OCI-LY1 (cell line): ENCODE measurements around the gene MTX2.

Experiments
- H2AFZ ChIP-seq: fragments of 200-600 bp; sonication (generic), shearing (Covaris generic); 2 replicates; pipeline ENCODE4 v1.6.0; 2014; ENCODE audit warnings: antibody characterized with exemption, mild to moderate bottlenecking, low read length
- H3F3A ChIP-seq: fragments of 200-600 bp; sonication (generic), shearing (Covaris generic); 2 replicates; pipeline ENCODE4 v1.6.0; 2014; ENCODE audit warnings: mild to moderate bottlenecking, antibody characterized with exemption, low read length, moderate library complexity; ENCODE audit not compliant: insufficient read depth
- H3K27ac ChIP-seq: fragments of 200-600 bp; sonication (generic); 2 replicates; pipeline ENCODE4 v1.5.1; 2014; ENCODE audit warnings: low read length, mixed run types, mild to moderate bottlenecking, low read depth; ENCODE audit not compliant: poor library complexity, severe bottlenecking
- H3K27me3 ChIP-seq: fragments of 200-600 bp; sonication (generic); 2 replicates; pipeline ENCODE4 v1.6.0; 2014; ENCODE audit warnings: antibody characterized with exemption, mild to moderate bottlenecking, low read length, moderate library complexity; ENCODE audit not compliant: insufficient read depth
- H3K36me3 ChIP-seq: fragments of 200-600 bp; sonication (generic); 2 replicates; pipeline ENCODE4 v1.6.1; 2014; ENCODE audit warnings: mild to moderate bottlenecking, antibody characterized with exemption, low read length, moderate library complexity, mixed read lengths; ENCODE audit not compliant: insufficient read depth
- H3K4me1 ChIP-seq: fragments of 200-600 bp; sonication (generic); 2 replicates; pipeline ENCODE4 v1.5.1; 2014; ENCODE audit warnings: mild to moderate bottlenecking, low read length, moderate library complexity; ENCODE audit not compliant: insufficient read depth, severe bottlenecking
- H3K4me2 ChIP-seq: fragments of 200-600 bp; sonication (generic), shearing (Covaris generic); 2 replicates; pipeline ENCODE4 v1.6.1; 2014; ENCODE audit warnings: low read length
- H3K4me3 ChIP-seq: fragments of 200-600 bp; sonication (generic); 2 replicates; pipeline ENCODE4 v1.5.1; 2014; ENCODE audit warnings: low read length, low read depth, mild to moderate bottlenecking, mixed read lengths; ENCODE audit not compliant: poor library complexity, severe bottlenecking
- H3K79me2 ChIP-seq: fragments of 200-600 bp; shearing (Covaris generic); 2 replicates; pipeline ENCODE4 v1.6.1; 2016; ENCODE audit warnings: mixed run types, low read length, mixed read lengths; ENCODE audit not compliant: insufficient read depth
- H3K9ac ChIP-seq: fragments of 200-600 bp; sonication (generic), shearing (Covaris generic); 2 replicates; pipeline ENCODE4 v1.6.1; 2014; ENCODE audit warnings: mild to moderate bottlenecking, low read length, mixed read lengths
- H3K9me2 ChIP-seq: fragments of 200-600 bp; sonication (generic), shearing (Covaris generic); 2 replicates; pipeline ENCODE4 v1.6.1; 2014; ENCODE audit warnings: low read depth, mild to moderate bottlenecking, low read length, mixed read lengths
- H3K9me3 ChIP-seq: fragments of 200-600 bp; shearing (Covaris generic); 2 replicates; pipeline ENCODE4 v1.6.1; 2014; ENCODE audit warnings: low read length, mixed read lengths
- H4K20me1 ChIP-seq: fragments of 200-600 bp; sonication (generic), shearing (Covaris generic); 2 replicates; pipeline ENCODE4 v1.6.0; 2016; ENCODE audit warnings: mild to moderate bottlenecking, low read length; ENCODE audit not compliant: insufficient read depth
- CTCF ChIP-seq: fragments of 200-600 bp; sonication (generic), shearing (Covaris generic); IDR thresholded peaks from 2 replicates; pipeline ENCODE4 v1.5.1; 2017; ENCODE audit warnings: mild to moderate bottlenecking, antibody characterized with exemption, low read length, moderate library complexity, mixed read lengths
- EZH2 ChIP-seq: fragments of 200-600 bp; sonication (generic), shearing (Covaris generic); IDR thresholded peaks from 2 replicates; pipeline ENCODE4 v1.8.0; 2017; ENCODE audit warnings: borderline replicate concordance, mixed run types, mild to moderate bottlenecking, antibody characterized with exemption, low read length, moderate library complexity, mixed read lengths

MTX2 gene

GRCh38 chr2:176324862-176325261 lies 55.6 kb downstream of the MTX2 start:
- Histone ChIP-seq H3K36me3 (peaks cover 13% of the 10 kb centered on the region), H3K4me3 (no peak overlapping the region), H3K9me3 (no peaks in the 10 kb centered on the region), H2AFZ (no peak overlapping the region), H4K20me1 (no peaks in the 10 kb centered on the region), H3K27ac (no peak overlapping the region), H3F3A (no peaks in the 10 kb centered on the region), H3K4me1 (no peaks in the 10 kb centered on the region), H3K9ac (no peak overlapping the region), H3K27me3 (no peaks in the 10 kb centered on the region), H3K4me2 (no peak overlapping the region), H3K79me2 (no peaks in the 10 kb centered on the region), H3K9me2 (no peaks in the 10 kb centered on the region)
- TF ChIP-seq CTCF: no peak
- TF ChIP-seq EZH2: no peak

DNA sequence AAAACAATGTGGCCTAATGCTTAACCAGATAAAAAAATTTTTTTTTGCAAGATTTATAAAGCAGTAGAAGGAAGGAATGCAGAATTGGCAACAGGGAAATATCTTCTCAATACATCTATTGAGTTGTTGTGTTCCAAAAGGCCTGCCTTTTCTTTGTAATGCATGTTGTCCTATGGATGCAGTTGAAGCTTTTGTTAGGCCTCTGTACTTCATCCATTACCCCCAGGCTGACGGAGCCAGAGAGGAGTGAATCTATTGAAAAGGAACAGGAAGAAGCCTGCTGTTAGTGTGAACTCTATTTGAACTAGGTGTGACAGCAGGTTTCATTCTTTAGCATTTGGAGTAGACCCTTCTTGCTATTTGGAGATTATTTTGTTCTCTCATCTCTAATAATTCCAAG lies 56.5 kb downstream of the MTX2 start:
- no peaks in the 10 kb centered on the region for H3K4me1 ChIP-seq
- H3F3A ChIP-seq: no peaks in the 10 kb centered on the region
- TF ChIP-seq EZH2 (no peak), CTCF (no peak)
- H3K4me2 ChIP-seq: no peak overlapping the region
- no peaks in the 10 kb centered on the region for H3K9me3 ChIP-seq
- no peaks in the 10 kb centered on the region for H3K27me3 ChIP-seq
- H4K20me1 ChIP-seq: no peaks in the 10 kb centered on the region
- peaks cover 19% of the 10 kb centered on the region for H3K36me3 ChIP-seq
- no peaks in the 10 kb centered on the region for H3K9me2 ChIP-seq
- no peaks in the 10 kb centered on the region for H3K79me2 ChIP-seq
- H2AFZ ChIP-seq: no peak overlapping the region
- H3K9ac ChIP-seq: no peak overlapping the region
- no peak overlapping the region for H3K27ac ChIP-seq
- H3K4me3 ChIP-seq: no peak overlapping the region

DNA sequence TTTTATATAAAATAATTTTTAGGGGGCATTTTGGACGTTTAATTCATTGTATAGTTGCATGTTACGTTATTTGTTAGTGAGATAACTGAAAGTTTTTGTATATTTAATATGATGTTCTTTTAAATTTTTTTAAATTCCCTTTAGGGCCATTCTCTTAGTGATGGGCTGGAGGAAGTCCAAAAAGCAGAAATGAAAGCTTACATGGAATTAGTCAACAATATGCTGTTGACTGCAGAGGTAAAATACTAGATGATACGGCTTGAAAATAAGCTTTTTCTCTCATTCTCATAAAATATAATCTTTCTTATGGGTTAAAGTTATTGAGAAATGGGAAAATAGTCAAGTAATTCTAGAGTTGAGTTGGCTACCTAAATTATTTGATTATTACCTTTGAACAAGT lies 58.9 kb downstream of the MTX2 start:
- Histone ChIP-seq H3K4me1 (no peaks in the 10 kb centered on the region), H3K79me2 (no peaks in the 10 kb centered on the region), H3K27me3 (no peaks in the 10 kb centered on the region), H4K20me1 (no peaks in the 10 kb centered on the region), H3K9me2 (no peaks in the 10 kb centered on the region), H3K36me3 (peaks cover 24% of the 10 kb centered on the region), H3K9ac (no peak overlapping the region), H3K27ac (no peak overlapping the region), H2AFZ (no peak overlapping the region), H3K4me2 (no peak overlapping the region), H3K4me3 (no peak overlapping the region), H3F3A (no peaks in the 10 kb centered on the region), H3K9me3 (no peaks in the 10 kb centered on the region)
- TF ChIP-seq CTCF (no peak), EZH2 (no peak)
